GM21367 (cell line): Measurements from ENCODE around the gene CHCHD6.
A peak's percentile ranks its signal among the peaks of the same experiment; 100 is the strongest.

Experiments
- ATAC-seq: cut with Tn5 transposase; IDR thresholded peaks from one replicate; pipeline ENCODE4 v1.9.1; 2021; ENCODE audit not compliant: unreplicated experiment

Gene CHCHD6

DNA sequence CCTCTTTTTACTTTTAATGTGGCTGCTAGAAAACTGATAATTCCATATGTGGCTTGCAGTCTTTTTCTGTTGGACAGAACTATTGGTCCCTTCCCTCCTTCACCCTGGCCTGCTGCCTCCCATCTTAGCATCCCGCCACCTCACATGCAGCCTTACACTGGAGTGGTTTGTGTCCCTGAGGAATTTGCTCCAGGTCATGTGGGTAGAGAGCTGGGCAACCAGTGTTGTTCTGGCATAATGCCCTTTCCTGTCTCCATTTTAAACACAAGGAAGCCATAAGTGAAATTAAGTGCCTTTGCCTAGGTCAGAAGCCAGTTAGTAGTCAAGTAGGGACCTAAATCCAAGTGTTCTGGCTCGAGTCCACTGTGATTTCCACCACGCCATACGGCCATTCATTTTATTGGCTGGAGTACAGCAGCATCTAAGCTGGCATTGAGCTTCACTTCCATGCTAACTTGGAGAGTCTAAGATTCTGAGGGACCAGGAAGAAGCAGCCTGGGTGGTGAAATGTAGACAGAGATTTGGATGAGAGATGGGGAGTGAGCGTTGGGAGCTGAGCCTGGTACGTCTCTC is 232.9 kb downstream of the CHCHD6 start:
- ATAC-seq = no peak

DNA sequence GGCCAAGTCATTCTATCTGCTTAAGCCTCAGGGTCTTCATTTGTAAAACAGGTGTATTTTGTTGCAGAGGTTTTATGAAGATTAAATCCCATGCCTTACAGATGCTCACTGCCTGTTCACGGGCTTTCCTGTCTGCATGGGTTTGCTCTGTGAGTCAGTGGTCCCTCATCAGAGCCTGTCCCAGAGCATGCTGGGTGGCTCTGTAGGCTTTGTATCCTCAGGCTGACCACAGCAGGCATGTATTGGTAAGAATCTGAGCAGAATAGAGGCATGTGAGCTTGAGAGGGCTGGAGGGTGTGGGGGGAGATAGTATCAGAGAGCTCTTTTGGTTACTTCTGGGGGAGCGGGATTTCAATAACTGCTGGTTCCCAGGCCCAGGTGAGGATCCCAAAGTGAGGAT is 233.5 kb downstream of the CHCHD6 start:
- no peak for ATAC-seq

DNA sequence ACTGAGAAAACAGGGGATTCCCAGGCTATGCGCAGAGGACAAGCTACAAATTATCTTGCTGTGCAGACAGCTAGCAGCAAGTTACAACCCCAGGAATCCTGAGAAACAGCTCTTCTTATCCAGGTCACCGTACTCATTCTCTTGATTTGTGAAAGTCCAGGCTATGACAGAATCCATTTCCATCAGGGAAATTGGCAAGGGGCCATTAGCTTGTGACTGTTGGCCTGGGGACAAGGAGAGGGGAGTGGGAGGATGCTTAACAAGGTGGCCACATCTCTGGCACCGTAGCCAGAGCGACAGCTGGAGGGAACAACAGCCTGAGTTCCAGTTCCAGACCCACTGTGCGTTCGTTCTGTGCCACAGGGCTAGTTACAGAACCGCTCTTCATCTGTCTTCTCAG is 233.9 kb downstream of the CHCHD6 start:
- ATAC-seq = no peak

DNA sequence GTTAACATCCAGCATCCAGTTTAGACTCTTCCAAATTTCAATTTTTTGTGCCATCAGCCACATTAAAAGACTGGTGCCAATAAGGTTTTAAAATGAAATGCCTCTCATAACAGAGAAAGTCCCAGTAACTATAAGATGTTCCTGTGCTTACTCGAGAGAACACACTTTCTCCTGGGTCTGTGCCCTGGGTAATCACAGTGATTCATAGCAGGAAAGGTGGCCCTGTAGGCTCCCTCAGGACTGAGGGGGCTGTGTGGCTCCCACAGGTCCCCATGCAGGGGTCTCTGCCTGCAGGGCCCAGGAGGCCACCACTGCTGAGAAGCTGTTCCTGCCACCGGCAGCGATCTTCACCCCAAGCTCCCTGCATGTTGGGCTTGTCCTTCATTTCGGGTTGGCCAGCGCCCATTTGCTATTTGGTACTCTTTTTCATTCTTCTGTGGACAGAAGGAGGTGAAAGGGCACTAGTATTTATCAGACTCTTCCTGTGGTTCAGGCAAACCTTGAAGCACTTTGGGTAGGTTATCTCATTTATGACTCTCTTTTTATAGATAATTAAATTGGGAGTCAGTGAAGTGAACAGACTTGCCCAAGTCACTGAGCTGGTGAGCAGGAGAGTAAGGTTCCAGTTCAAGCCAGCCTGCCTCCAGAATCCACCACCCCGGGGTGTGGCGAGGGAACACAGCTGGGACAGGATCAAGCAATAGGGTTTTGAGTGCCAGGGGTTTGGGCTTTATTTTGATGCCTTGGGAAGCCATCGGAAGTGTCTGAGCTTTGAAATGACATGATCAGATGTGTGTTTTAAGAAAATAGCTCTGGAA is 234.7 kb downstream of the CHCHD6 start:
- ATAC-seq = no peak

DNA sequence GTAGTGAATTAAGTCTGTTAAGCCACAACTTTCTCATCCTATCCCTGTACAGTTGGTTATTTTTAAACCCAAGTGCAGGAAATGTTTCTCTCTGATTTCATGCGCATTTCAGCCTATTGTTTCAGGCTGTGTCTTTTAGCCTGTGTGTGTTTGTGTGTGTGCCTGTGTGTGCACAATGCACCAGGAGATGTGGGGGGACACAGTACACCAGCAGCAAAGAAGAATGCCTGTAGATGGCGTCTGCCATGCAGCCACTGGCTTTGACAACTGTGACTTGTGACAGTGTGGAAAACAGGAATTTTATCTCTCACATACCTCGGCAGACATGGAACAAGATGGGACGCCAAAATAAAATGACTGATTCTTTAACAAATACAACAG is 235.3 kb downstream of the CHCHD6 start:
- no peak for ATAC-seq

DNA sequence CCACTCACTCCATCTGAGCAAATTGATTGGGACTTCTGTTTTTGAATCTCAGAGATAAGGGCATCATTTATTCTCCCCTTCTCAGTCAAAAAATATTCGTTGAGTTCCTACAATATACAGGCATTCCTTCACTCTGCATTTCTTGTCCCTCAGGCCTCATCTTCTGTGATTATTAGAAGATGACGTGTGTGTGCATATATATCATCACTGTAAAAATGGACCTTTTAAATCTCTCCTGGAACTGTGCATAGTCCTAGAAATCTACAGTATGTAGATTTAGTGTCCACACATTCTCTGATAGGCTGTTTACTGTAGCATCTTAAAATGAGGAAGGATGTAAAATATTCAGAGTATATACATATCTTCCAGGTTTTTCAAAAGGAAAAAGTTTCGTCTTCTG is 235.7 kb downstream of the CHCHD6 start:
- no peak for ATAC-seq

DNA sequence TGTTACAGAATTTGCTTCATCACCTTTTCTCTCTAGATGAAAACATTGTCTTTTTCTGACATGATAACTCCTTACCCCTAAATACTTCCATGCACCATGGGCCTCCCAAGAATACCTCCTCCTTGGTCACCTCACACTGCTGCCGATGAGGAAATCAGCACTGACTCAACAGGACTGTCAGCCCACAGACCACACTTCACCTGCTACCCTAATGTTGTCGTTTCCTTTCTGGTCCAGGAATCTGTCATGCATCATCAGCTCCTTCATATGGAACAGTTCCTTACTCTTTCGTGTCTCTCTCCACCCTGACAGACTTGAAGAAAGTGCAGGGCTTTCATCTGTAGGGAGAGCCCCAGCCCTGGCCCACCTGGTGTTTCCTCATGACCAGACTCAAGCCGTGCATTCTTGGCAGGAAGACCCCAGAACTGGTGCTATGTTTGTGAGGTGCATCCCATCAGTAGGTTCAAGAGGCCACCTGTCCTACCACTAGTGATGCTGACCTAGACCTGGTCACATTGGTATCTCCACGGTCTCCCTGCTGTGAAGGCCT is 237.8 kb downstream of the CHCHD6 start:
- ATAC-seq = no peak

DNA sequence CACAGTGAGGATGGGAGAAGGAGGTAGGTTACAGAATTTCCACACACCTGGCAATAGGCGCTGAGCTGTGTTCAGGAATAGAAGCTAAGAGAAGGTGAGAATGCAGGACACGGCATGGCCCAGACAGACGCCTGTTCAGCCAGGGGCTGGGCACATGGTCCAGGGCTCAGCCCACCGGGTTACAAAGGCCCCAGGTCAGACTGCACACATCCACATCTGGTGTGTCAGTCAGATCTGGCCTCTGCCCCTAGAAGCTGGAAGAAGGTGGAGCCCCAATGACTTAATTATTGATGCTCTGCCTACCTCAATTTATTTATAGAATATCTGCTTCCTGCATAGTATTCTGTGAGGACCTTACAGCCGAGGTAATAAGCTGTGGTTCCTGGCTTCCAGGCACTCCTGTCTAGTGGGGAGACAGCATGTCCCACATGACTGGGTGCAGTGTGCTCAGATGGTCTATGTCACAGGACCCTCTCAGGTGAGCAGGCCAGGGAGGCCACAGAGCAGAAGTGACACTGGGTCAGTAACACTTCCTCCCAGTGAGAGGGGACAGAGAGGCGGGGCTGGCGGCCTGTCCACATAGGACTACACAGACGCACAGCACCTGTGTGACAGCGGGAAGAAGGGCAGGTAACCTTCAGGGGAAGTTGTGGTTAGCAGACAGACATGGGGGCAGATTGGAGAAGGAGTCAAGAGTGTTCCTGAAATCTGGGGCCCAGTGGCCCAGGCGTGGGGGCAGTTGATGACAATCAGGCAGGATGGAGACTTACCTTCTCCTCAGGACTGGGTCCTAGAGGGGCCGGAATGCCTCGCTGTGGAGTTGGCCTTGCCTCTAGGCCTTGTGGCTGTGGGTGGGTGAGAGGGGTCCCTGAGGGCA is 240.3 kb downstream of the CHCHD6 start:
- ATAC-seq = no peak

DNA sequence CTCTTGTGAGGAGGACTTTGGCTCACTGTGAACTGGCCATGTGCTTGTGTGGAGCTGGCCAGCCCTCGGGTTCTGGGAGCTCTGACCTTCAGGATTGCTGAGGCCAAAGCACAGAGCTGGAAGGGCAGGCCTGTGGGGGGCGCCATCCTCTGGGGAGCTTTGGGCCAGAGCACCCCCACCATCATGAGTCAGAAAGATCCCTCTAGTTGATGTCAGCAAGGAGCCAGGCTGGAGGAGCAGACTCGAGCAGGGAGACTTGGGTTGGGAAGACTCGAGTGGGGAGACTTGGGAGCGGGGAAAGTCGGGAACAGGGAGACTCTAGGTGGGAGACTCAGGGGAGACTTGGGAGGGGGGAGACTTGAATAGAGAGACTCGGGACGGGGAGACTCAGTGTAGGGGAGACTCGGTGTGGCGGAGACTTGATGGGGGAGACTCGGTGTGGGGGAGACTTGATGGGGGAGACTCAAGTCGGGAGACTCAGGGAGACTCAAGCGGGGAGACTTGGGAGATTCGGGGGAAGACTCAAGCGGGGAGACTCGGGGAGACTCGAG is 241.2 kb downstream of the CHCHD6 start:
- no peak for ATAC-seq

DNA sequence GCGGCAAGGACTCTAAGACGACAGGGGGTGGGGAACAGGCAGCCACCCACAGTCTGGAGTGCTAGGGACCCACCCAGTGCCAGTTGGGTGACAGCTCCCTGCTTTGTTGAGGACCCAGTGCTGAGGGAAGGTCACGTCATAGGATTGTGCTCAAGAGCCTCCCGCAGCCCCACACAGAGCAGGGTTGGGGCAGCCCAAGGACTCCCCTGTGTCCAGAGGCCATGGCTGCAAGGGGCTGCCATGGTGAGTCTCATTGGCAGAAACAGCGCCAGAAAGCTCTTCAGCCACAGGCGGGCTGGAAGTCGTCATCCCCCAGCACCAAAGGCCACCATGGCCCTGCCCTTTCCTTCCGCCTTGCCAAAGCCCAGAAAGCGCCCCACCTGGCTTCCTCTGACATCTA is 241.9 kb downstream of the CHCHD6 start:
- ATAC-seq = no peak

DNA sequence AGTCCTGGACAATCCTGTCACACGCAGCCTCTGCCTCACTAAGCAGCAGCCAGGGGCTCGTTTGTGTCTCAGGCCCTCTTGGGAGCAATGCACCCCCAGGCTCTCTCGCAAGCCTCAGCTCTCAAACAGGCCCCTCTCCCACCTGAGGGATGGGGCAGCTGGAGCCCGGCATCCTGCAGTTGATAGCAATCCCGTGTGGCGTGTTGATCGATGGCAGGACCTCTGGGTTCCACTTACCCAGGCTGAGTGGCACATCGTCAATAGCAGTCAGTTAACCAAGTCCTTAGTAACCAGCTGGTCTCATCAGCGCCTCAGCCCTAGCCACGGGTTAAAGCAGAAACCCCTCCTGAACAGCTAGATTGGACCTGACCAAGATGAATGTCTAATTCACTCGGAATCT is 242.4 kb downstream of the CHCHD6 start:
- no peak for ATAC-seq

DNA sequence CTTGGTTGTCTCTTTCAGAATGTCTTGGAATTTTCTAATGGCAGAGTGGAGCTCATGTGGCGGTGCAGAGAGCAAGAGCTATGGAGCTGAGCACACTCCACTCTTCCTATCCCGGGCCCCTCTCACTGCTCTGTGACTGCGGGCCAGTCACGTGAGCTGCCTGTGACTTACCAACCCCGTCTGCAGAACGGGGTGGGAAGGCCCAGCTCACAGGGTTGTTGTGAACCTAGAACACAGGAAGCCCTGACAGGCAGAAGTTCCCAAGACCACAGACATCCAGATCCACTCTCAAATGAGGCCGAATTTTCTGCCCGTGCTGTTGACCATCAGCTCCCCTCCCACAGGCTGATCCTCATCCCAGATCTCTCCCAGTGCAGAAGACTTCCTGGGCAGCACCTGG is 243.4 kb downstream of the CHCHD6 start:
- ATAC-seq = no peak

DNA sequence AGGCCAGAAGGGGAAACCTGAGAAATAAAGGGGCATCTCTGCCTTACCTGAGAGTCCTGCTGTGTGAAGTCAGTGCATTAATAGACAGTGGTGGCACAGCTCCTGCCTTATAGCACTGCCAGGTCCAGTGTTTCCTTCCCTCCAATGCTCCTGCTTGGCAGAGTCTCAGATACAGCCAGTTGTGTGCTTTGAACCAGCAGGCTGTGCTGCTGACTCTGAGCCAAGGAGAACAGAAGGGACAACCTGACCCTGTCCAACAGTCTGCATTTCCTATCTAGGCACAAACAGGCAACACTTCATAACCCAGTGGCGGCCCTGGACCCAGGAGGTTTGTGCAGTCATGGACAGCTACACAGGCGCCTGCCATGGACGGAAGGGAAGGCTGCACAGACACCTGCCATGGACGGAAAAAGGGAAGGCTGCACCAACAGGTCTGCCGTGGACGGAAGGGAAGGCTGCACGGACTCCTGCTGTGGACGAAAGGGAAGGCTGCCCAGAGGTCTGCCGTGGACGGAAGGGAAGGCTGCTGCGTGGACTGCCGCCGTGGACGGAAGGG is 245.0 kb downstream of the CHCHD6 start:
- ATAC-seq = no peak

DNA sequence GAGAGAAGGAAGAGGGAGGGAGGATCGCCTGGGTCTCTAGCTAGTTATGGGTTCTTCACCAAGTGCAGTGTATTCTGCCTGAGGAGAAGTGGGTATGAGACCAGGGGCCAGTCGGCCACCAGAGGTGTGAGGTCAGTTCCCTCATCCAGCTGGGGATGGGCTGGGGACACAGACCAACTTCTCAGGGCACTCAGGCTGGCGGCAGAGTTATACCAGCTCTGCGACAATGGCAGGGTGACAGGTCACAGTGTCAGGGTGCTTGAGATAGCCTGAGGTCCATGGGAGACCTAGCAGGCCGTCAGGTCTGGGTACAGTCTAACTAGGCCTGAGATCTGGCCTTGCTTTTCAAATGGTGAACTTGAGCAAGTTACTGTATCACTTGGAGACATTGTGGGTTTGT is 247.5 kb downstream of the CHCHD6 start:
- ATAC-seq = no peak

DNA sequence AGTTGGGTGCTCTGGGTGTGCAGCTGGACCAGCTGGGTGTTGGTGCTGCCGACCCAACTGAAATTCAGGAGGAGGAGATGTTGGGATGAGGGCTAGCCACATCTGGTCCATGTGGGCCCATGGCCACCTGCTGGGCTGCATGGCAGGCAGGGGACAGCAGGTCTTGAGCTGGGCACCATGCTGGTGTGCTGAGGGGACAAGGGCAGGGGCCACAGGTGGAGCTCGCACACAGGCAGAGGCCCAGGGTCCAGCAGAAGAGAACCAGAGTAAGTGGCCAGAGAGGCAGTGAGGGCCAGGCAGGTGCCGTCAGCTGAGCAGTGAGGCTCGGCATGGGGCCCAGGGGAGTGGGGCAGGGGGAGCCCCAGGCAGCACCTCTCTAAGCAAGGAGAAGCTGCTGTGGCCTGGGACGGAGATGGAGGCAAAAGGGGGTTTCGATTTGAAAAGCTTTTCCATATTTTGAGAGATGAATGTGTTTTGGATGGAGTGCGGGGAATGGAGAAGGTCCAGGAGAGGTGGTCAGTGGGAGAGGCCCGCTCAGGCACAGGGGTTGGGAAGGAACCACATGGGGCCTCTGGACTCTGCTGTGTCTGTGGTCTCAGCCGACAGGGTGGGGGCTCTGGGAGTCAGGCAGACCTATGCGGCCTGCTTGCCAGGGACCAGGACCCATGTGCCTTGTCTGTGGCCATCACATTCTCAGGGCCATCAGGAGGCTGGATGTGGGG is 248.4 kb downstream of the CHCHD6 start:
- no peak for ATAC-seq

DNA sequence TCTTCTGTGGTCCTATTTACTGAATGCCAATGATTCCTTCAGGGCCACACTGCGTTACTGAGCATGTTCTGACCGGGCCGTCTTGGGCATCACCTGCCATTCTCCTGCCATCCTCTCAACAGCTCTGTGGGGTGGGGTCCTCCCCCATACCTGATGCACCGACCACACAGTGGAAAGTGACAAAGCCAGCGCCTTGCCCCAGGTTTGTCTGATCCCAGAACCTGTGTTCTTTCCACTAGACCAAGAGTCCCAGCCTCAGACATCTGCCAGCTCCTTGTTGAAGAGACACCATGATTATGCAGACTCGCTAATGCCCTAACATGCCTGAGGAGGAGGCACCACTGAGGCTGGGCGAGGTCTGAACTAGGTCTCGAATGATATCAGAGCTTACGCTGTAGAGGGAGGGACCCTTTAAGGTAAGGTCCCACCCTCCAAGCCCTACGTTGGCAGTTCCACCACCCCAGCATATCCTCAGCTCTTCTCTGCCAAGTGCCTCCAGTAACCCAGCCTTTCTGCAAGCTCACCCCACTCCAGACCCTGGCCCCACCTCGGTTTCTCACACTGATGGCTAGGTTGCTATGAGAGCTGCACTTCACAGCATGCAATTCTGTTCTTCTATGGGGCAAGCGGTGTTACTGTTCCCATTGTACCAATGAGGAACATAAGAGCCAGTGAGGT is 249.1 kb downstream of the CHCHD6 start:
- ATAC-seq = no peak

DNA sequence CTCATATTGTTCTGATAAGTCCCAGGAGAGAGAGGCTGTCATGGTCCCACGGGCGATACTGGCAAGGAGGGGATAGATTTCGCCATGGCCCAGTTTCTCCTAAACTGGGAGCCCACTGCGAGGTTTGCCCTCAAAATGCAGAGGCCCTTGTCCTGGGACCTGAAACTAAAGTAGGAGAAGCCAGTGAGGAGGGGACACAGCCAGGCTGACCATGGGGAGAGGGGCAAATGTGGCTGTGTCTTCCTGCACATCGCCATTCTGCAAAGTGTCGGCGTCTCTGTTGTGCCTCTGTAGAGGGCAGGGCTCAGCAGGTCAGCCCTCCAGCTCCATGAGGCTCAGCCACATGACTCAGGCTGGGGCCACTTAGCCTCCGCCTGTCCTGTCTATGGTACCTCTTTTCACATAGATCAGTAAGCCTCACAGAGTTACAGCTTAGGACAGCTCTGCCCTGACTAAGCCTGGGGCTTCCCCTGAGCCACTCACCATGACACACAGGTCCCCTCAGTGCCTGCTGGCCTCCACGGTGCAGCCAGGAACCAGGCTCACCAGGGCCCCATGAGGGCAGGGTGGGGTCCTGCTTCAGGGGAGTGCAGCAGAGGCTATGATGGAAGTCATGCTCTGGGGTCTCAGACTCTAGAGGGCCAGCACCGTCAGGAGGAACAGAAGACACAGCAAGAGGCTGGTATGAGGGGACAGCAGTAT is 250.3 kb downstream of the CHCHD6 start:
- ATAC-seq = peak; percentile 59

DNA sequence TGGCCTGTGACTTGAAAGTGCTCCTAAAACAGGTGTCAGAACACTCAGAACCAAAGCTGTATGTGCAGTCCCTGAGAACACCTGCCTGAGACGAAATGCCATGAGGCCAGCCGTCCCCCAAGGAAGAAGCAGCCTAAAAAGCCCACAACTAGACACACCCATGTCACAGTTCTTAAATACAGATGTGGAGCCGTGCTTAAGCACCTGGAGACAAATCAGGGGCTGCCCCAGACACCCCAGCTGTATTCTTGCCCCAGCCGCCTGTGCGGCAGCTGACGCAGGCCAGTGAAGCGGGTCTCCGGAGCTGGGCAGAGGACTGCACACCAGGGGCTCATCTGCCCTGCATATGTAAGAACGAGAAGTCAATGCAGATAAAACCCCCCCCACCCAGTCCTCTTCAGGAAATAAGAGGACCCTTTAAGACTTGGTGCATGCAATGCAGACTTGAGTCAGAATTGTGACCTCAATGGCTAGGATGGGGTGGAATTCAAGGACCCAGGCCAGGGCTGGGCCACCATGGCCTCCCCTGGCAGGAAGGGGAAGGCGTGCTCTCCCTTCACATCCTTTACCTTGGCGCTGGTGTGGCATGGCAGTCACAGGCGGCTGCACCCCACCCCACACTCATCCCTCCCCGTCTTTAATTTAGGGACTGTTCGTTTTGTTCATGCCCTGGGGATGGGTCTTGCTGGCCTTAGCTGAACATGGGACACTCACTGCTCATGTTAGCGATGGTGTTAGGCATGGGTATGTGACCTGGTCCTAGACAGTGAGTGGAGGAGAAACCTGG is 251.2 kb downstream of the CHCHD6 start:
- ATAC-seq = peak; percentile 66
